HG02870 (cell line): Measurements from ENCODE around the gene PSME1.
A peak's percentile ranks its signal among the peaks of the same experiment; 100 is the strongest.

ENCODE experiments used
- ATAC-seq: cut with Tn5 transposase; IDR thresholded peaks from one replicate; pipeline ENCODE4 v1.9.1; 2021; ENCODE audit warnings: mild to moderate bottlenecking, moderate library complexity; ENCODE audit not compliant: unreplicated experiment

Gene PSME1

DNA sequence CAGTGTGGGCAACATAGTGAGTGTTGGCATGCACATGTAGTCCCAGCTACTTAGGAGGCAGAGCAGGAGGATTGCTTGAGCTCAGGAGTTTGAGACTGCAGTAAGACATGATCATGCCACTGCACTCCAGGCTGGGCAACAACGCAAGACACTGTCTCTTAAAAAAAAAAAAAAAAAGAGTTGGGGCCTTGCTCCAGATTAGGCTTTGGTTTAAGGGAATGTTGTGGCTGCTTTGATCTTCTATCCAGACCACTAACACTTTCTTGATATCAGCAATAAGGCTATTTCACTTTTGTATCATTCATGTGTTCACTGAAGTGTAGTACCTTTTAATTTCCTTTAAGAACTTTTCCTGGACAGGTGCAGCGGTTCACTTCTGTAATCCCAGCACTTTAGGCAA is 8.3 kb upstream of the PSME1 start:
- ATAC-seq, result no peak

DNA sequence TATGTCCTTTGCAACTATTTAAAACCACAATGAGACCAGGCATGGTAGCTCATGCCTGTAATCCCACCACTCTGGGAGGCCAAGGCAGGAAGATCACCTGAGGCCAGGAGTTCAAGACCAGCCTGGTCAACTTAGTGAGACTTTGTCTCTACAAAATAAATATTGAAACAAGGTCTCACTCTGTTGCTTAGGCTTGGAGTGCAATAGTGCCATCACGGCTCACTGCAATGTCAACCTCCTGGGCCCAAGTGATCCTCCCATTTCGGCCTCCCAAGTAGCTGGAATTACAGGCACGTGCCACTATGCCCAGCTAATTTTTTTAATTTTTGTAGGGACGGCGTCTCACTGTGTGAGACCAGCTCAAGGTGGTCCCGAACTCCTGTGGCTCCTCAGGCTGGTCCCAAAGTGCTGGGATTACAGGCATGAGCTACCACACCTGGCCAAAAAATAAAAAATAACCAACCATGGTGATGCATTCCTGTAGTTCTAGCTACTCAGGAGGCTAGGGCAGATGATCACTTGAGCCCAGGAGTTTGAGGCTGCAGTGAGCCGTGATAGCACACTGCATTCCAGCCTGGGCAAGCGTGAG is 6.5 kb upstream of the PSME1 start:
- no peak for ATAC-seq

DNA sequence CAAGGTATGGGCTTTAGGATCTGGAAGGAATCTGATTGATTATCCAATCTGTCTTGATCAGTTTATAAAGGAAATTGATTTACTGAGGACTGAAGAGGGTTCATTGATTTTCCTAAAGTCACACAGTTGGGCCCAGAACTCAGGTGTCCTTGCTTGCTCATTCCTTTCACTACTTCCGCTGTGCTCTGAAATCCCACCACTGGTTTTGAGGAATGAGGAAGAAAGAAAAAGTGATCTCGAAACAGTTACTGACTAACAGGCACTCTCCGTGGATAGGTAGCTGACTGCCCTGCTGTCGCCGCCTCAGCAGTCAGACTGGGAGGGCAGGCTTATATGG is 5.6 kb upstream of the PSME1 start, which contains the start of gene FITM1:
TSS of gene FITM1 (plus strand) at position 280 of the 337 bp plus-strand sequence. CDS start 905 bp downstream, outside the sequence.
- ATAC-seq, result no peak

DNA sequence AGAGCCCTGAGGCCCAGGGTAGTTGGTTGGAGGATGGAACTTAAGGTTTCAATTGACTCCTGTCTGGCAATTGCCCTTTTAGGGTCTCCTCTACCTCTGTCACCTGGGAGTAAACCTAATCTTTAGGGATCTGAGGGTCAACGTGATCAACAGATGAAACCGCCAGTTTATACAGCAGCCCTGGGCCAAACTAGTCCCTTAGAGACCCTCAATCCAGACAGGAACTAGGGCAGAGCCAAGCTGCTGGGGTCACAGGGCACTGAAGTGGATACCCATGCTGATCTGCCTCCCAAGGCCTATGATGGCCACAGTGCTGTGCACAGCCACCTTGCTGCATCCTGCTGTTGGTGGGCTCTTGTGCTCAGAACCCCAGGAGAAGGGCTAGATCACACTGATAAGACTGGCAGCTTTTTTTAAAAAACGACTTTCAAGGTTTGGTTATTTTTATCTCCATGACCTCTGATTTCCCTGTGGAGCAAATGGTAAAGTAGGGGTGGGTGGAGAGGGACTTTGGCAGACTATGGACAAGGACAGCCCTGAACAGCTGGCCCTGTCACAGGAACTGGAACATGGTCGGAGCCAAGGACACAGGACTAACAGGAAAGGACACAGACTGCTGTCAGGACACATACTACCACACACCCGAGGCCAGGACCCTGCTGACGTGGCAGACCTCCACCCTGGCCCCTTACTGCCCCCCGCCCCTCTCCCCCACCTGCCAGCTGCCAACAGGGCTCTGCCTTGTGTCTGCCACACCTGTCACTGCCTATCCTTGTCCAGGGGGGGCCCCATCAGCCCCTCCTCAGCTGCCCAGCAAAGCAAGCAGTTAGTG is 5.1 kb upstream of the PSME1 start:
- no peak for ATAC-seq

DNA sequence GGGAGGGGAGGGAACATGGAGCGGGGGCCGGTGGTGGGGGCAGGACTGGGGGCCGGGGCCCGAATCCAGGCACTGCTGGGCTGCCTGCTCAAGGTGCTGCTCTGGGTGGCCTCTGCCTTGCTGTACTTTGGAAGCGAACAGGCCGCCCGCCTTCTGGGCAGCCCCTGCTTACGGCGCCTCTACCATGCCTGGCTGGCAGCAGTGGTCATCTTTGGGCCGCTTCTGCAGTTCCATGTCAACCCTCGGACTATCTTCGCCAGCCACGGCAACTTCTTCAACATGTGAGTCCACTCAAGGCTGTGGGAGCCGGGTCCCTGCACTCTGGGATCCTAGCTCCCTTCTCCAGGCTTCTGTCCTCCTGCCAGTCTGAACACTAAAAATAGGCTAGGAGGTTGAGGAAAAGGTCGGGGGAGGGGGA is 4.4 kb upstream of the PSME1 start:
- ATAC-seq, result no peak

DNA sequence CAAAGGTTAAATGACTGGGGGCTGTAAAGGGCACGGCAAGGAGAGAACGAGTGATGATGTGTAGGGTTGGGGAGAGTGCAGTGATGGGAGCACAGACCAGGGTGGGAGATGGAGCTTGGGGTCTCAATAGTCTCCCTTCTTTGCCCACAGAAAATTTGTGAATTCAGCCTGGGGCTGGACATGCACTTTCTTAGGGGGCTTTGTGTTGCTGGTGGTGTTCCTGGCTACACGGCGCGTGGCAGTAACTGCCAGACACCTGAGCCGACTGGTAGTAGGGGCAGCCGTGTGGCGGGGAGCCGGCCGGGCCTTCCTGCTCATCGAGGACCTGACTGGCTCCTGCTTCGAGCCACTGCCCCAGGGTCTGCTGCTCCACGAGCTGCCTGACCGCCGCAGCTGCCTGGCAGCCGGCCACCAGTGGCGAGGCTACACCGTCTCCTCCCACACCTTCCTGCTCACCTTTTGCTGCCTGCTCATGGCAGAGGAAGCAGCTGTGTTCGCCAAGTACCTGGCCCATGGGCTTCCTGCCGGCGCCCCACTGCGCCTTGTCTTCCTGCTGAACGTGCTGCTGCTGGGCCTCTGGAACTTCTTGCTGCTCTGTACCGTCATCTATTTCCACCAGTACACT is 3.8 kb upstream of the PSME1 start:
- no peak for ATAC-seq

DNA sequence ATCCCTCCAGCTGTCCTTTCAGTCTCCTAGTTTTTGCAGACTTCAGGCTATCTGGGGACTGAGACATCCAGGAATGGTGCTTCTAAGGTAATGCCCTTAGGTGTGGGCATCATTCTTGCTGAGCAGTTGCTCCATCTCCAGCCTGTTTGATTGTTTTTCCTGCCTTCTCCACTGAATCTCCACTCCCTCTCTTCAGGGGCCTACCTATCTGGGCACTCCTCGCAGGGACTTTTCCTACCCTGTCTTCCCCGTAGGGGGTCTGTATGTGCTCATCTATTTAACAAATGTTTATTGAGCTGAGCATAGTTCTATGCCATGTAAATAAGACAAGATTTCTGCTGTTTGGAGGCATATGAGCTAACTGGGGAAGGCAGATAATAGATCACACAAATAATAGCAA is 3.0 kb upstream of the PSME1 start:
- ATAC-seq, result no peak

DNA sequence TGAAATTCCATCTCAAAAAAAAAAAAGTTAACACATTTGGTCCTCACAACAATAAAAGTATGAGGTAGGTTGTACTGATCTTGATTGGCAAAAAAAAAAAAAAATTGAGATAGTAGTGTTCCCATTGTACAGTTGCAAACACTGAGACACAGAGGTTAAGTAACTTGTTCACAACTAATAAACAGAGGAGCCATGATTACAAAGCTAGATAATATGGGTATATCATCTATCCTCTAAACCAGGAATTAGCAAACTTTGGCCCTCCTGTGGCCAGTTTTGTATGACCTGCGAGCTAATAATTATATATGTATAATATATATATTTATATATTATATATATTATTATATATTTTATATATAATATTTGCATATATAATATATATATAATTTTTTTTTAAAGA is 2.3 kb upstream of the PSME1 start:
- no peak for ATAC-seq

DNA sequence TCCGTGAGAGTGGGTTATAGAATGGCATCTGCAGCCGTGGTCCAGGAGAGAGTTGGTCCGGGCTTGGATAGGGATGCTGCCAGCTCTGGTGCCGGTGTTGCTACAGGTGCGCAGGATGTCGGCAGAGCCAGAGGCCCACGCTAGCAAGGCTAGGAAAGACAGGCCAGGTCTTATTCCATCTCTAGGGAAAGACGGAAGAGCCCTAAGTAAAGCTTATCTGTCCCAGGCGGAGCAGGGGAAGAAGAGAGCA is 485 bp upstream of the PSME1 start:
- peak; percentile 4 for ATAC-seq

DNA sequence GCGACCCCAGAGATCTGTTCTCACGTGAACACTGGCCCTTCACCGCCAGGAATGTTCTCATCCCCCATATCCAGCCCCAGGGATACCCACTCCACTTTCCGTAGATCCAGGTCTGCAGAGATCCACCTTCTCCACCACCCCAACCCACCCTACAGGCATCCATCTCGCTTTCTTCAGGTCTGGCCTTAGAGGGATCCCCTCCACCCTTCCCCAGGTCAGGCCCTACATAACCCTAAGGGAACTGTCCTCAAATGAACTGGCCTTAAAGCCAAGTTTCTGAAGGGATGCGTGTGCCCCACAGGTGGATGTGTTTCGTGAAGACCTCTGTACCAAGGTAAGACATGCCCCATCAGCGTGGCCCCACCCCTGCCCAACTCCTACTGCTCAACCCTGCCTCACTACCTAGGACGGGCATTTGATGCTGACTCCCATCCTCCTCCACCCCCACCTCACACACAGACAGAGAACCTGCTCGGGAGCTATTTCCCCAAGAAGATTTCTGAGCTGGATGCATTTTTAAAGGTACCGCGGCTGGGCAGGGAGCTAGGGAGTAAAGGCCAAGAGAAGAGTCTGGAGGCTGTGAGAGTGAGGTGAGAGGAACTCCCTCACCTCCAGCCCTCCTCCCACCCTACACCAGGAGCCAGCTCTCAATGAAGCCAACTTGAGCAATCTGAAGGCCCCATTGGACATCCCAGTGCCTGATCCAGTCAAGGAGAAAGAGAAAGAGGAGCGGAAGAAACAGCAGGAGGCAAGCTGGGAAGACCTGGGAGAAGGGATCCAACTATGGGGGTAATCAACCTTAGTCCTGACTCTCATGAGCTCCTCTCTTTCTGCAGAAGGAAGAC is 912 bp downstream of the PSME1 start:
- ATAC-seq, result no peak

DNA sequence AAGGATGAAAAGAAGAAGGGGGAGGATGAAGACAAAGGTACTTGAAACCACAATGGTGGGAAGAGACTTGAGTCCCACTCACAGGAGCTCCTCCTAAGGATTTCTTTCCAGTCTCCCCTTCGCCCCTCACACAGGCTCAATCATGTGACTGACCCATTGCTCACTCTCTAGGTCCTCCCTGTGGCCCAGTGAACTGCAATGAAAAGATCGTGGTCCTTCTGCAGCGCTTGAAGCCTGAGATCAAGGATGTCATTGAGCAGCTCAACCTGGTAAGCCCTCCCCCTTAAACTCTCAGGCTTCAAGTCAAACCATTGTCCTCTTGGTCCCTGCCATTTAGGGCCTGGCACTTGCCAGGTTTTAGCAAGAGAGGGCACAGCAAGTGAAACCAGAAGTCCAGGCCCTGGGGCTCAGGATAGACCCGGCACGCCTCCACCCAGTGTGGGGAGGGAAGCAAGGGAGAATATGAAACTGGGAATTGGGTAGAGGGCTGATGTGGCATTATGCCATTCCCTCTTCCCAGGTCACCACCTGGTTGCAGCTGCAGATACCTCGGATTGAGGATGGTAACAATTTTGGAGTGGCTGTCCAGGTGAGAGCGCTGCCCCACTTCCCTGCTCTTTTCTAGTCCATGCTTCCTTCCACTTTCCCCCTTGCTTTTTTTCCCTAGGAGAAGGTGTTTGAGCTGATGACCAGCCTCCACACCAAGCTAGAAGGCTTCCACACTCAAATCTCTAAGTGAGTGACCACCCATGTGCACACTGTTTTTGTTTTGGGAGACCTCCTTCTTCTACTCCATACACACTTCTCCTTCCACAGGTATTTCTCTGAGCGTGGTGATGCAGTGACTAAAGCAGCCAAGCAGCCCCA is 1.8 kb downstream of the PSME1 start:
- no peak for ATAC-seq

DNA sequence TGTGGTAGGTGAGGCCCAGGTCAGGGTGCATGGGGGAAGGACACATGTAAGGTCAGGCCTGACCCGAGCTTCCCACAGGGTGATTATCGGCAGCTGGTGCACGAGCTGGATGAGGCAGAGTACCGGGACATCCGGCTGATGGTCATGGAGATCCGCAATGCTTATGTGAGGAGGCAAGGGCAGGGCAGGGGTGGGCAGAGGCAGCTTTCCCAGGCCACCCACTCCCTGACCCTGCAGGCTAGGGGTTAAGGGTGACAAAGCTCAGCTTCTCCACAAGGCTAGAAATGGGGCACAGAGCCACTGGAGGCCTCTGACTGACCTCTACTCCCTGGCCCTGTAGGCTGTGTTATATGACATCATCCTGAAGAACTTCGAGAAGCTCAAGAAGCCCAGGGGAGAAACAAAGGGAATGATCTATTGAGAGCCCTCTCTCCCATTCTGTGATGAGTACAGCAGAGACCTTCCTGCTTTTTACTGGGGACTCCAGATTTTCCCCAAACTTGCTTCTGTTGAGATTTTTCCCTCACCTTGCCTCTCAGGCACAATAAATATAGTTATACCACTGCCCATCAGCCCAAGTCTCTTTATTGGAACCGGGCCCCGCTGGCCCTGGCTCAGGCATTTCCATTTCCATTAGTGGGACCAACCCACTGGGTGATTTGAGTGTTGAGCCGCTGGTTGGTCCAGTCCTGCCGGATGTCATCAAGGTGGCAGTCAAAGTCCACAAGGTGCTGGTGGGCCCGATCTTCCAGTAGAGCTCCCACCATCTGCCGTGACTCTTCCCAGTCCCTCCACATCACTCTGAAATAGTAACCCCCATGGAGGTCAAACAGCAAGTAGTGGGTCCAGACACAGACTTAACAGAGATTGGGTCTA is 2.6 kb downstream of the PSME1 start:
- no peak for ATAC-seq

DNA sequence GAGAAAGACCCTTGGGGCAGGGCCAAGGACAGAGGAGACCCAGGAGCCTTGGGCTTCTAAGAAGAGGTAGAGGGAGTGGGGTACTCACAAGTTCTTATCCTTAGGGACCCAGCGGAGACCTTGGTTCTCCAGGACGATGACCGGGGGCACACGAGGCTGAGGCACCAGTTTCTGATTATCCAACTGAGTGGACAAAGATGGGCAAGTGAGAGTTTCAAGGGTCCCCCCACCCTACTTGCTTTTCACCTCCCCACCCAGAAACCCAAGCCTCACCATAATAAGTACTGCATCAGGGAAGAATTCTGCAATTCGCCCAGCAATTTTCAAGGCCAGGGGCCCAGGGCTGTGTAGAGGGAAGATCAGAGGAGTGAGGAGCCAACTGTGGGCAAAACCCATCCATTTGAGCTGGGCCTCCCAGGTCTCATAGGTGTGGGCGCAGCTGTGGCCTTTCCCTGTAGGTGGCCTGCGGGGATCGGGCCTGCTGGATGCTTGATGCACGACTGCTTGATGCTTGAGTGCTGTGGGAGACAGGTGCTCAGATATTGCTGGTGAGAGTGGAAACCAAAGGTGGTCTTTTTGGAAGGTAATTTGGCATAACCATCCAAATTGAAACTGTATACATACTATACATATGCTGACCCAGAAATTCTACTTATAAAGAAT is 3.4 kb downstream of the PSME1 start:
- ATAC-seq, result no peak

DNA sequence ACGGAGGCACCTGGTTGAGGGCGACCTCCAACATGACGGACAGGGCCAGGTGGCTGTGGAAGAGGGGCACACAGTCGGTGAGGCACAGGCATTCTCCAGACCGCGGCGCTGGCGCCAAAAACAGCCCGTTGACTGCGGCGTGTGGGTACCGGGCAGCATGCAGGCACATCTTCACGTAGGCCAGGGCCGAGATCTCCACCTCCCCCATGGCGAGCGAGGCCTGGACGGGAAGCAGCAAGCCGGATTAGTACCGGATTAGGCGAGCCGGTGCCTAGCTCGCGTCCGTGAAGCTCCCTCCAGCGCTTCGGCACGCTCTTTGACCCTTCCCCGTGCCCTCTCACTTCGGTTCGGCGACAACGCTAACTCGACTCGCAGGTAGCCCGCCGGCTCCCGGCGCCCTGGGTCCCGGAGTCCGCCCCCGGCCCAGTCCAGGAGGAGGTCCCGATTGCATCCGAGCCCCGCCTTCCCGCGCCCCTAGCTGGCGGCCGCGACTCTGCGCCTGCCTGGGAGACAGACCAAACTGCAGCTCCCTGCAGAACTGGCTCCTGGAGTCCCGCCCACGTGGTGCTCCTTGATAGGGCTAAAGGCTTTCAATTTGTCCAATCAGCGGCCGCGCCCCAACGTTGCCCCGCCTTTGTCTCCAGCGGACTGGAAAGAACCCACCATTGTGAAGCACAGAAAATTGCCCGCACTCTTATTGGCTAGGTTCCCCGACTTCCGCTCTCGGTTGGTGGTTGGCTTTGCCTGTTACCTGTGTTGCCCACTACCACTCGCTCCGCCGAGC is 5.3 kb downstream of the PSME1 start, which contains the start of gene EMC9:
TSS of gene EMC9 (minus strand) at position 495 of the 784 bp plus-strand sequence. CDS start at position 208, 287 bp downstream.
- ATAC-seq, result peak; percentile 88

DNA sequence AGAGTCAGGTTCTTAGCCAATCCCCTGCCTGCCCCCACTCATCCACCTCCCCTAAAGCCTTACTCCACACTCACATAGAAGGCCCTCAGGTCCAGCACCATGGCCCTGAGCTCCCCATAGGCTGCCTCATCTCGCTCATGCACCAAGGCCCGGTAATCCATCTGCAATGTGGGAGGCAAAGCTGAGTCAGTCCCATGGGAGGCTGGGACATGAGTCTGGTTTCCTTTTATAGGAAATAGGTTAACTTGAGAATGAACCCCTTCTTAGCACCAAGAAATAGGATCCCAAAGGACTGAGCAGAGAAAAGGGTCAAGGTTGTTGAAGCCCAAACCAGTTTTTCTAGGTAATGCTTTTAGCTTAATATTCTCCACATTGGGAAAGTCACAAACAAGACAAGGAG is 7.5 kb downstream of the PSME1 start:
- no peak for ATAC-seq

DNA sequence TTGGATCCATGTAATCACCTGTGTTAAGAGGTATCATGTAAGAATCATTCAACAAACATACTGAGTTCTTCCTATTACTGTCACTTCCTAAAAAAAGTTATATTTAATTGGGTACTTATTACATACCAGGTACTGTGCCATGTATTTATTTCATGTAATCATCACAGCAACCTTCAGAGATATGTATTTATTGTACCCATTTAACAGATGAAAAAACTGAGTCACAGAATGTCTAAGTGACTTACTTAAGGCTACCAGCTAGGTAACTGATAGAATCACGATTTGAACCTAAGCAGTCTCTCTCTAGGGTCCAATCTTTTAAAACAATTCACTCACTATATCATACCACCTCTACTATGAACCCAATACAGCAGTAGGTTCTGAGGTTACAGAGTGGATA is 8.5 kb downstream of the PSME1 start:
- no peak for ATAC-seq

DNA sequence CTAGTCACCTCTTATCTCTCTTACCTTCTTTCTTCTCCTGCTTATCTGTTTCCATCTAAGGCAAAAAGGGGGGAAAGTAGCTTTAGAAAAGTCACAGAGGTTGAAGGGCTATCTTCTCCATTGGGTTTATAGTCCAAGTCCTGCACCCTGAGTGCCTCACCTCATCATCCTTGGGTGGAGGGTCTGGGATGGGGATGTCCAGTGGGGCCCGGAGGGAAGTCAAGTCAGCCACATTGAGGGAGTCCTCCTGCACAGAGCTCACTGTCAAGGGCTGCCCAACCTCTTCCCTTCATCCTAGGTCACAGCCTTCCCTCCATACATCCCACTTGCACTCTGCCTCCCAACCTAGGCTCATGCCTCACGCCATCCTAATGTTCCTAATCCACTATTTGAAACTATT is 9.2 kb downstream of the PSME1 start:
- ATAC-seq, result no peak
